Adipose tissue (tissue), 3 donors: Measurements from ENCODE around the gene MMGT1. TPM values are rescaled to one million over a fixed set of nuclear protein-coding genes. Genes with fewer than 3 reads are reported as not detected.
"Not testable (repeated sequence)": the region's sequence is repeated elsewhere in the genome, so short reads cannot be mapped to it uniquely, and the experiment has no call there.

Experiments used
- H3K27ac ChIP-seq: one replicate; pipeline ENCODE4 v1.5.1; 2013; ENCODE audit warnings: low read depth, low read length
- WGBS, 3 donors: extraction: QIAGEN DNeasy Blood & Tissue Kit; methylation state at CpG; one replicate each; pipeline ENCODE4 v1.1.7; 2013; 5-methylcytosine and 5-hydroxymethylcytosine counted together
- polyA plus RNA-seq, 3 donors: library from polyadenylated mRNA; stranded (reverse); fragments of 200-250 nt; gene quantifications; one replicate each; pipeline ENCODE4 v1.2.3, GENCODE V29; 2013
- donor health status: healthy with polysubstance abuse.
- donor health status: Bipolar disorder and iron deficiency.
- donor health status: healthy.

MMGT1 gene
- polyA plus RNA-seq, 3 donors: 6.9 to 13.7 (median 11.9) TPM

DNA sequence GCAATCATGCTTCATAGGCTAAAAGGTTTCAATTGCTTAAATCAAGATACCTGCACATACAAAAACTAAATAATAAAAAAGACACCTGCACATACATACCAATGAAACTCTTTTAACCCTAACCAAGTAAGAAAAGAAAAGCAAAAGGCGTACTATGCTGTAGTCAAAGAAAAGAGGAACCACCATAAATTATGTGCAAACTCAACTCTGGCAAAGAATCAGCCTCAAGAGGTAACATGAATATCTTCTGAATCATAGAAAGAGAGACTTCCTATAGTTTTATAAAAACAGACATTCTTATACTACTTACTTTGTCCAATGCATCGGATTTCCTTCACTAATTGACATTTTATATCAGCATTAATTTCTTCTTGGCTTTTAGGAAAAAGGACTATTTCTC is 29.3 kb downstream of the MMGT1 start:
- H3K27ac ChIP-seq: no peak overlapping the region
- 71 to 91% (median 71%) methylated on average over 2 of the region's 2 CpGs for WGBS, 3 donors

DNA sequence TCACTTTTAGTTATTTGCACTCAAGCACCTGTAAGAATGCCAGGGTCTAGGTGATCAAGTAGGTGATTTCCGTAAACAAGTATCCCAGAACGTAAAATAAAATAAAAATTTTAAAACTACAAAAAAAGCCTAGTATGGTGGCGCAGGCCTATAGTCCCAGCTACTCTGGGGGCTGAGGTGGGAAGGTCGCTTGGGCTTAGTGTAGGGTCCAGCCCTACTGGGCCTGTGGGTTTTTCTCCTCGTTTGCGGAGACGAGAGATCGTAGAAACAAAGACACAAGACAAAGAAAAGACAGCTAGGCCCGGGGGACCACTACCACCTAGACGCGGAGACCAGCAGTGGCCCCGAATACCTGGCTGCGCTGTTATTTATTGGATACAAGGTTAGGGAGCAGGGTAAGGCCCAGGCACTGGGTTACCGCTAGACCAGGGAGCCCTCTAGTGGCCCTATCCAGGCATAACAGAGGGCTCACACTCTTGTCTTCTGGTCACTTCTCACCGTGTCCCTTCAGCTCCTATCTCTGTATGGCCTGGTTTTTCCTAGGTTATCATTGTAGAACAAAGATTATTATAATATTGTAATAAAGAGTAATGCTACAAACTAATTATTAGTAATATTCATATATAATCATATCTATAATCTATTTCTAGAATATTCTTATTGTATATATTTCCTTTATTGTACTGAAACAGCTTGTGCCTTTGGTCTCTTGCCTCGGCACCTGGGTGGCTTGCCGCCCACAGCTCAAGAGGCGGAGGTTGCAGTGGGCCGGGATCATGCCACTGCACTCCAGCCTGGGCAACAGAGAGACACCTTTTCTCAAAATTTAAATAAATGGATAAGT is 41.9 kb downstream of the MMGT1 start:
- WGBS, 3 donors: 44 to 54% (median 47%) methylated on average over 16 to 19 of the region's 19 CpGs
- no peak overlapping the region for H3K27ac ChIP-seq

DNA sequence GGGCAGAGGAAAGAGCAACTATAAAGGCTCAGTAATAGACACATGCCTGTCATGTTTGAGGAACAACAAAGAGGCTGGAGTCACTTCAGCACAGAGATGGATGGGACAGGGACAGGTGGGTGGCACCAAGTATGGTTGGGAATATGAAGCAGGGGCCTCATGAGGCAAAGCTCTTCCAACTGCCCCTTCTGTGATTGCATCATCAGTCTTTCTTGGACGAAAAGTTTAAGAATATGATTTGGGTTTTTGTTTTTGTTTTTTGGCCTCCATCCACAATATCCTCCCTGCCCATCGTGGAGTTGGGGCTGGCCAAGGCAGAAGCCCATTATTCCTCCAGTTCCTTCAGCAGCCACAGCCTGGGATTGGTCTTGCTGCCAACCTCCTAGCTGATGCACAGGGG is 45.9 kb downstream of the MMGT1 start:
- WGBS, 3 donors: 24 to 50% (median 45%) methylated on average over 2 of the region's 2 CpGs
- no peak overlapping the region for H3K27ac ChIP-seq

DNA sequence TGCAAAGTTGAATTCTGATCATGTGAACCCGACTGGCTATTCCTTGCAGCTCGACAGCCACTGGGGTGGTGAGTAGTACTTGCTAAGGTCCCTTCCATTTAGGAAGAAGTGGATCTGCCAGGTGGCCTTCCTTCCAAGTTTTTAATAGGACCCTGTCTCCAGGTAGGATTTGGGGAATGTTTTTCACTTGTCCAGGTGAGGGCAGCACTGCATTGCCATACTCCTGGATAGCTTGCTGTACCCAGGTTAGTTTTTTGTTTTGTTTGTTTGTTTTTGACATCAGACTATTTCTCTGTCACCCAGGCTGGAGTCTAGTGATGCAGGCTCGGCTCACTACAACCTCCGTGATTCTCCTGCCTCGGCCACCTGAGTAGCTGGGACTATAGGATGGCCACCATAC is 50.4 kb downstream of the MMGT1 start:
- WGBS, 3 donors: 54 to 78% (median 63%) methylated on average over 5 of the region's 5 CpGs
- no peak overlapping the region for H3K27ac ChIP-seq

DNA sequence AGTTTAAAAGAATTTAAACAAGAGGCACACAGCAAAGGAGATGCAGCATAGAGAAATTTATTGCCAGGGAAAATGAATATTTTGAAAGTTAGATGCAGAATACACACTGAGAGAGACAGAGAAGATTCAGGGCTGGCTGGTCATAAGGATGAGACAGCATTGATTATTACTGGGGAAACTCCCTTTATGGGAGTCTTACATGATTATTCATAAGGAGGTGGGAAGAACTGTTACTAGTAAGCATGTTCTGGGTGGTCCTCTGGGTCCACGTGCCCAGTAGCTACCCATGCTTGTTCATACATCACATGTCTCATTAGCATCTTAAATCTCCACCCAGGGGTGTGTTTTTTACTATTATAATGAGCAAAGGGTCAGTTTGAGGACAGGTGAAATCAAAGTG is 53.3 kb downstream of the MMGT1 start:
- H3K27ac ChIP-seq: not testable (repeated sequence)
- 44 to 52% (median 47%) methylated on average over 1 of the region's 1 CpG for WGBS, 3 donors

DNA sequence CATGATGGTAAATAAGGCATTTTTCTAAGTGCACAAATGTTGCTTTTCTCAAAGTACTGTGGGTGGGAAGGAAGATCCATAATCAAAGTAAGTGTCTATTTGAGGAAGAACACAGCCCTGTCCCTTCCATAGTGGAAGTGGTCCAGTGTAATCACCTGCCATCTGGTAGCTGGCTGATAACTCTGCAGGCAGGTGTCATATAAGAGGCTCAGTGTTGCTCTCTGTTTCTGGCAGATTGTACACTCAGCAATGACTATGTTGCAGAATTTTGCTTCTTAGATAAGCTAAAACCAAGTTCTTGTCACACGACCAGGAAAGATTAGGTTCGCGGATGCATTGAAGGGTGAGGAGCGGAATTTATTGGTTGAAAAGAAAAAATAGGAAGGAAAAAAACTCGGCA is 59.4 kb downstream of the MMGT1 start:
- 64 to 88% (median 84%) methylated on average over 4 to 5 of the region's 5 CpGs for WGBS, 3 donors
- no peak overlapping the region for H3K27ac ChIP-seq

Other genes starting within 250 kb of the MMGT1 start
- not detected for gene CT45A3, start 205.8 kb downstream of the MMGT1 start, polyA plus RNA-seq
- gene CT45A5, start 188.5 kb downstream of the MMGT1 start, polyA plus RNA-seq: not detected
- not detected for gene CT45A6, start 171.2 kb downstream of the MMGT1 start, polyA plus RNA-seq
- not detected for gene CT45A2, start 154.0 kb downstream of the MMGT1 start, polyA plus RNA-seq
- not detected for gene CT45A7, start 136.7 kb downstream of the MMGT1 start, polyA plus RNA-seq
- not detected for gene CT45A8, start 119.5 kb downstream of the MMGT1 start, polyA plus RNA-seq
- gene CT45A9, start 102.2 kb downstream of the MMGT1 start, polyA plus RNA-seq: not detected
- not detected for gene CT45A10, start 80.5 kb downstream of the MMGT1 start, polyA plus RNA-seq
- gene SAGE1, start 80.3 kb downstream of the MMGT1 start, polyA plus RNA-seq: not detected
- 1 to 10 TPM; 3.0 to 6.5 (median 6.0) TPM for gene SLC9A6, start 11.4 kb upstream of the MMGT1 start, polyA plus RNA-seq
- 100 to 1,000 TPM in 2 of 3 donors, 10 to 100 TPM in 1; 23.9 to 683 (median 244) TPM for gene FHL1, start 173.5 kb upstream of the MMGT1 start, polyA plus RNA-seq